Measurements from ENCODE around the gene DPYD.
"Not testable (repeated sequence)": the region's sequence is repeated elsewhere in the genome, so short reads cannot be mapped to it uniquely, and the experiment has no call there.

Gene DPYD

DNA sequence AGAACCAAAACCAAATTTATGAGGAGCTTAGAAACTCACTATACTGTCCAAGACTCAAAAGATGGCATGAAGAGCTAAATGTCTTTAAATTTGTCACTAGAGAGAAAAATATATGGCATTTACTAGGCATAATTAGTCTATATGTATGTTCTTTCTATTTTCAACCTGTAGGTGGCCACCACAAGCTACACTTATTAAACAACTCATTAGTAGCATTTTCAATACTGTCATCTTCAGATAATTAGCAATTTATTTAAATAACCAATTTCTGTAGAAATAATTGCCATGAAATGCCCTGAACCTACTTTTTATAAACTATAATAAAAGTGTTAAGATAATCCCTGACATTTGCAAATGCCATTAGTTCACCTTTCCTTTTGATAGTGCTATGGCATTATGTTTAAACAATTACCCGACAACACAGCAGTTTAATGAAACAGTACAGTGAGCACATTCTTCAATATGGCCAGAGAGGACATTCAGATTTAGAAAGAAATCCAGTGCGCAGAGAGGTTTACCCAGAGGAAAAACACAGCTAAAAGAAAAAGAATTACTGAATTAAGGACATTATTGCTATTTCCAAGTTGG, 676.8 kb downstream of the DPYD start:
- no peak overlapping the region for H3K27ac Mint-ChIP-seq
- H3K9me3 Mint-ChIP-seq = no peaks in the 10 kb centered on the region
- H3K36me3 Mint-ChIP-seq (ENCODE audit: low read depth) = no peaks in the 10 kb centered on the region
- H3K4me3 Mint-ChIP-seq = no peak overlapping the region
- DNase-seq (ENCODE audit: low spot score) = no peak
- H3K27me3 Mint-ChIP-seq (ENCODE audit: low read depth) = no peaks in the 10 kb centered on the region
- H3K4me1 Mint-ChIP-seq (ENCODE audit: low read depth) = no peaks in the 10 kb centered on the region

DNA sequence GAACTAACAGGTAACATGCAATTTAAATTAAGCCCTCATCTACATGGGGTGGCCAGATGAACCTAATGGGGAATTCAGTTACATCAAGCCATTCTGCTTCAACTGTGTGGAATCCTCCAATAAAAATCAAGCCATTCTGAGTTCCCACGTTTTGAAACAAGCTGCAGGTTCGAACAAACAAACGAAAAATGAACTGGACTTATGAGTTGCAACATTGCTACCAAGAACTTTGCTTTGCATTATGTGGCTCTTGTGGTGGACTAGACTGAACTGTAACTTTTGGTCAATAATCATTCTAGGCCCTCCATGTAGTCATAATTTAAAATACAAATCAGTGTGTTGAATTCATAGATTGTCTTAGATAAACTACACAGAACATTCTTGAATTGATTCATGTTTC, 682.0 kb downstream of the DPYD start:
- H3K9me3 Mint-ChIP-seq = no peaks in the 10 kb centered on the region

DNA sequence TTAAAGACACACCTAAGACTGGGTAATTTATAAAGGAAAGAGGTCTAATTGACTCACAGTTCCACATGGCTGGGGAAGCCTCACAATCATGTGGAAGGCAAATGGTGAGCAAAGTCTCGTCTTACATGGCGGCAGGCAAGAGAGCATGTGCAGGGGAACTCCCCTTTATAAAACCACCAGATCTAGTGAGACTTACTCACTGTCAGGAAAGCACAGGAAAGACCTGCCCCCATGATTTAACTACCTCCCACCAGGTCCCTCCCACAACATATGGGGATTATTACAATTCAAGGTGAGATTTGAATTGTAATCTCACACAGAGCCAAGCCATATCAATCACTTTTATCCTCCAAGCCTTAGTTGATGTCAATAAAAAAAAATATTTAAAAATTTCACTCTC, 689.5 kb downstream of the DPYD start:
- not testable (repeated sequence) for H3K9me3 Mint-ChIP-seq; H3K4me3 Mint-ChIP-seq; H3K4me1 Mint-ChIP-seq (ENCODE audit: low read depth); DNase-seq (ENCODE audit: low spot score); H3K27me3 Mint-ChIP-seq (ENCODE audit: low read depth); H3K27ac Mint-ChIP-seq
- peaks cover 12% of the 10 kb centered on the region for H3K36me3 Mint-ChIP-seq (ENCODE audit: low read depth)

More for the DNA sequence above, 682.0 kb downstream of the DPYD start:
- DNase-seq (ENCODE audit: low spot score) = no peak
- Mint-ChIP-seq H3K27me3 (ENCODE audit: low read depth) (no peaks in the 10 kb centered on the region), H3K4me3 (no peak overlapping the region), H3K4me1 (ENCODE audit: low read depth) (no peaks in the 10 kb centered on the region), H3K27ac (no peak overlapping the region), H3K36me3 (ENCODE audit: low read depth) (peaks cover 6% of the 10 kb centered on the region)

DNA sequence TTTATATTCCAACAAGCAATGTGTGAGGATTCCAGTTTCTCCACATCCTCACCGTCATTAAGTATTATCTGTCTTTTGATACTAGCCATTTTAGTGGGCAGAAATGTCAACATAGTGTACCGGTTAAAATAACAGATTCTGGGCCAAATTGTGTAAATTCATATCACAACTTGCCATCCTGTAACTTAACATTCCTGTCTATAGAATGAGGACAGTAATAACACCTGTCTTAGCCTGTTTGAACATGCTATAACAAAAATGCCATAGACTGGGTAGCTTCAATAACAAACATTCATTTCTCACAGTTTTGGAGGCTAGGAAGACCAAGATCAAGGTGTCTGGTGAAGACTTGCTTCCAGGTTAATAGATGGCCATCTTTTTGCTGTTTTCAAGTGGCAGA, 708.2 kb downstream of the DPYD start:
- Mint-ChIP-seq H3K4me3 (no peak overlapping the region), H3K4me1 (ENCODE audit: low read depth) (no peaks in the 10 kb centered on the region), H3K9me3 (no peaks in the 10 kb centered on the region), H3K36me3 (ENCODE audit: low read depth) (no peaks in the 10 kb centered on the region), H3K27ac (no peak overlapping the region), H3K27me3 (ENCODE audit: low read depth) (no peaks in the 10 kb centered on the region)
- no peak for DNase-seq (ENCODE audit: low spot score)

DNA sequence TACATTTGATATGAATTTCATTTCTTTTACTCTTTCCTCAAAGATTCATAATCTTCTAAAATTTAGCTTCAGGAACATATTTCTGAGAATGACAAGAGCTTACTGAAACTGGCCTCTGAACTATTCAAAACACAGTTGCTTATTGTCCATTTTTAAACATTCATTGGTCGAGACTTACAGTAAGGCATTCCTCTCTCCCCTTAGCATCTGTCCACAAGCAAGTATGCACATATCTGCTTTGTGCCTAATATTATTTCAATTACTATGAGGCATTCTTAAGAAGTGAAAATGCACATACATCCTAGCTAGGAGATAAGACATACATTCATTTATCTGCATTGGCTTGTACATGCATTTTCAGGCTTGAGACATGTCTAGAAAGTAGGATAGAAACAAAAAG, 710.5 kb downstream of the DPYD start:
- no peak for DNase-seq (ENCODE audit: low spot score)
- no peaks in the 10 kb centered on the region for H3K4me1 Mint-ChIP-seq (ENCODE audit: low read depth)
- no peaks in the 10 kb centered on the region for H3K9me3 Mint-ChIP-seq

DNA sequence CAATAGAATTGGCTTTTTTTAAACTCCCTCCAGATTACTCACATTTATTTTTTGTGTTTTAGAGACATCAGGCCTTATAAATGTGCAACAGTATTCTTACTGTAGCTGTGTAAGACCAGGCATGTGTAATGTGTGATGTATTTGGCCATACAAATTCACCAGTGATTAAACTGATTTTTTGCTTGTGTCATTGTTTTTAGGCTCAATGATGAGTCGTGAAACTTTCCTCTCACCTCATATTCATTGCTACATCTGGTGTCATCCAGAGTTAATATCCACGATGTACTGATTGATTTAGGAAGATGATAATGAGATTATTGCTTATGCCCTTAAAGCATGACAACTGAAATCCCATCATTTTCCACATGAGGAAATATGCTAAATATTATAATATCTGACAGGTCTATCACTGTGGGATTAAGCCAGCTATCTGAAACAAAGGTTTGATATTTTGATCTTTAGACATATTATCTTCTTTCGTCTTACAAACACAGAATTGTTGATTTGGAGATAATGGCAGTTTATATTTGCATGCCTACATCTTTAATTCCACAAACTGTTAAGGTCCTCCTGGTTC, 711.4 kb downstream of the DPYD start:
- no peak overlapping the region for H3K4me3 Mint-ChIP-seq
- H3K27ac Mint-ChIP-seq = no peak overlapping the region
- H3K9me3 Mint-ChIP-seq = no peaks in the 10 kb centered on the region
- DNase-seq (ENCODE audit: low spot score) = no peak
- no peaks in the 10 kb centered on the region for H3K27me3 Mint-ChIP-seq (ENCODE audit: low read depth)
- no peaks in the 10 kb centered on the region for H3K4me1 Mint-ChIP-seq (ENCODE audit: low read depth)
- no peaks in the 10 kb centered on the region for H3K36me3 Mint-ChIP-seq (ENCODE audit: low read depth)

More for the DNA sequence above, 710.5 kb downstream of the DPYD start:
- no peak overlapping the region for H3K4me3 Mint-ChIP-seq
- H3K27ac Mint-ChIP-seq = no peak overlapping the region
- H3K27me3 Mint-ChIP-seq (ENCODE audit: low read depth) = no peaks in the 10 kb centered on the region
- no peaks in the 10 kb centered on the region for H3K36me3 Mint-ChIP-seq (ENCODE audit: low read depth)

DNA sequence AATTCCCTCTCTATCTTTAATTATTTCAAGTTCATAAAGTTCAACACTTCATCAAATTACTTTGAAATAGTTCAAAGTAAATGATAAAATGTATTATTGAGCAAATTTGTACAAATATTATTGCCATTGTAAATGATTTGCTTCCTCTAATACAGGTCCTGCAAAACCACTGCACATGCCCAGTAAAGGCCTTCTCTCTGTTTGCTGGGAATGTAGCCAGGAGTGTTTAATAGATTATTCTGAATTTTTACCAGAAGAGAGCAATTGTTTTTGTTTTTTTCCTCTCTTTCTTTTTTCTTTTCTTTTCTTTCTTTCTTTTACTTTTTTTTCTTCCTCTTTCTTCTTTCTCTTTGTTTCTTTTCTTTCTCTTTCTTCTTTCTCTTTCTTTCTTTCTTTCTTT, 713.0 kb downstream of the DPYD start:
- no peak for DNase-seq (ENCODE audit: low spot score)
- Mint-ChIP-seq H3K4me1 (ENCODE audit: low read depth) (no peaks in the 10 kb centered on the region), H3K27me3 (ENCODE audit: low read depth) (no peaks in the 10 kb centered on the region), H3K9me3 (no peaks in the 10 kb centered on the region), H3K36me3 (ENCODE audit: low read depth) (no peaks in the 10 kb centered on the region), H3K27ac (peak overlapping the region; percentile 58), H3K4me3 (no peak overlapping the region)

DNA sequence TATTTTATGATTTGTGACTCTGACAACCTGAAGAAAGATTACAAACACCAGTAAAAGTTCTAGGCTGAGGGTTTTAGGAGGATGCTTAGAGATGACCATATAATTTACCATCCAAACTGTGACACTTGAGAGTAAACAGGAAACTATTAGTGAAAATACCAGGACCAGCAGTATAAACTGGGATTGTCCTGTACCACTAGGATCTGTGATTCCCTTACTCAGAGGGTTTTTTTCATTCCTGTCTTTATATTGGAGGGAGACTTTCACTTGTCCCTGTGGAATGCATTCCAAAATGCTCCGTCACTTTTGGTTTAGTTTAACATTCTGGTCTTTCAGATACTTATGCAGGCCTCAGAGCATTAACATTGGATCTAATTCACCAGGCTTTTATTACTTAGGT, 716.4 kb downstream of the DPYD start:
- no peak overlapping the region for H3K4me3 Mint-ChIP-seq
- no peak overlapping the region for H3K27ac Mint-ChIP-seq
- H3K9me3 Mint-ChIP-seq = no peaks in the 10 kb centered on the region
- H3K36me3 Mint-ChIP-seq (ENCODE audit: low read depth) = no peaks in the 10 kb centered on the region
- H3K27me3 Mint-ChIP-seq (ENCODE audit: low read depth) = no peaks in the 10 kb centered on the region
- no peak for DNase-seq (ENCODE audit: low spot score)
- H3K4me1 Mint-ChIP-seq (ENCODE audit: low read depth) = no peaks in the 10 kb centered on the region

DNA sequence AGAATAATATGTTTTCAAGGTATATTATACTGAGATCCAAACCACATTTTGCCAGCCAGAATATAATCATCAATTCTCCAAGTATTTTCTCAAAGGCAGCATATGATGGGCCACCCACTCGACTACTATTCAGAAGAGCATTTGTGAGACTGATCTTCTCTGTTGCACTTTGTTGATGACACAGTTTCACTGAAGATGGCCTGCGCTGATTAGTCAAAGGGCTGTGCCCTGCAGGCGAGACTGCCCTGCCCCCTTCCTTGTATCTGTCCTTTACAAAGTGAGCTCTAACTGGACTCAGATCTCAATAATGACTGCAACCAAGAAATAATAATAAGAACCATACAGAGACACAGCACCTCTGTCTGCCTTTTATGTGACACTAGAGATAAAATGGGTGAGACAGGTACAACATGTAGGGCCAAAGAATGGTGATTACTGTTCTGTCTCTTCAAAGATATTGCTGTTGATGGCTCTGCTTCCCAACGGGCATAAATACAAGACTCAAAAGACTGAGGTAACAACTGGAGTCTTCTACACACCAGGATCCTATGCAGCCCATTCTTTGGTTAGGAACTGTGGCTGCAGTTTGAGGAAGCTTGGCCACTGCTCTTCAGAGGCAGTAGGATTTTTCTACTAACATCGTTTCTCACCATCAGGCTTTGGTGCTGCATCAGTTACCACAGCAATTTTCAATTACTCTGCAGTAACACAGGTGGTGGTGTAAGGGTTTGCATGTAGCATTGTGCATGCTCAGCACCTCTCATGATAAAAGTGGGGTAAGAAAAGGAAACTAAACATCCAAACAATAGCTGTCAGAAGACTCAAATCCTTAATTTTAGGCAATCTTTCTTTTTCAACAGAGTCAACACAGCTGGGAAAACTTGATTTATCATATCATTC, 718.1 kb downstream of the DPYD start:
- H3K4me1 Mint-ChIP-seq (ENCODE audit: low read depth) = no peaks in the 10 kb centered on the region
- no peak overlapping the region for H3K4me3 Mint-ChIP-seq
- no peak overlapping the region for H3K27ac Mint-ChIP-seq
- H3K9me3 Mint-ChIP-seq = no peaks in the 10 kb centered on the region
- H3K36me3 Mint-ChIP-seq (ENCODE audit: low read depth) = no peaks in the 10 kb centered on the region
- no peaks in the 10 kb centered on the region for H3K27me3 Mint-ChIP-seq (ENCODE audit: low read depth)
- no peak for DNase-seq (ENCODE audit: low spot score)

DNA sequence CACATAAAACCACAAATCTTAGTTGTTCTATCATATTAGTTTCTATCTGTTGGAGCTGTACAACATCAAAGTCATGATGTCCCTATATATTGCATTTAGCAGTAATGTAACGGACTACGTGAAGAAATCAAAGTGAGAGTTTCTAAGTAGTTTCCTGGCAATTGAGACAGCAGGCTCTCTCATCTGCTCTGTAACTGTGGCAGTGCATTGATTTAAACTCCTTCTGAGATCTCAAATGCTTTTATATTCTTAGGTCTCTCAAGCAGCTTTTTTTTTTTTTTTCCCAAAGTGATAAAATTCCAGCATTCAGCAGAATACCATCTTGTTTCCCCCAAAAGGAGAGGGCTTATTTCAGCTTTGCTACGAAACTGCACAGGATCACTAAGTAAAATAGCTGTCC, 719.2 kb downstream of the DPYD start:
- Mint-ChIP-seq H3K36me3 (ENCODE audit: low read depth) (no peaks in the 10 kb centered on the region), H3K9me3 (no peaks in the 10 kb centered on the region), H3K27me3 (ENCODE audit: low read depth) (no peaks in the 10 kb centered on the region), H3K4me3 (no peak overlapping the region), H3K27ac (no peak overlapping the region), H3K4me1 (ENCODE audit: low read depth) (no peaks in the 10 kb centered on the region)
- no peak for DNase-seq (ENCODE audit: low spot score)

DNA sequence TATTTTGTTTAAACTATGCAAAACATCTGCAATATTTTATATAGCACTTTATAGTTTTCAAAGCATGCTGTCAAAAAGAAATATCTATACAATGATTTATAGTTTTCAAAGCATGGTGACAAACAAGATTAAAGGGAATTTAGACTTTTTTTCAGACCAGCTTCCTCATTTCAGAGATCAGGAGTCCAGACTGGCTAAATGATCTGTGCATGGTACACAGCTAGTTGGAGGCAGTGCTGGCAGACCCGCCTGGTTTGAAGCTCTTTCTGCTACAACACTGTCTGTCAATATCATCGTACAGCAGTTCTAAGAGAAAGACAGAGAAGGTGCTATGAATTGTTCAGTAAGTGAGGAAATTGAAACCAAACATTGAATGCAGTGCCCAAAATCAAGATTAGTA, 720.2 kb downstream of the DPYD start:
- no peaks in the 10 kb centered on the region for H3K36me3 Mint-ChIP-seq (ENCODE audit: low read depth)
- H3K27me3 Mint-ChIP-seq (ENCODE audit: low read depth) = no peaks in the 10 kb centered on the region

DNA sequence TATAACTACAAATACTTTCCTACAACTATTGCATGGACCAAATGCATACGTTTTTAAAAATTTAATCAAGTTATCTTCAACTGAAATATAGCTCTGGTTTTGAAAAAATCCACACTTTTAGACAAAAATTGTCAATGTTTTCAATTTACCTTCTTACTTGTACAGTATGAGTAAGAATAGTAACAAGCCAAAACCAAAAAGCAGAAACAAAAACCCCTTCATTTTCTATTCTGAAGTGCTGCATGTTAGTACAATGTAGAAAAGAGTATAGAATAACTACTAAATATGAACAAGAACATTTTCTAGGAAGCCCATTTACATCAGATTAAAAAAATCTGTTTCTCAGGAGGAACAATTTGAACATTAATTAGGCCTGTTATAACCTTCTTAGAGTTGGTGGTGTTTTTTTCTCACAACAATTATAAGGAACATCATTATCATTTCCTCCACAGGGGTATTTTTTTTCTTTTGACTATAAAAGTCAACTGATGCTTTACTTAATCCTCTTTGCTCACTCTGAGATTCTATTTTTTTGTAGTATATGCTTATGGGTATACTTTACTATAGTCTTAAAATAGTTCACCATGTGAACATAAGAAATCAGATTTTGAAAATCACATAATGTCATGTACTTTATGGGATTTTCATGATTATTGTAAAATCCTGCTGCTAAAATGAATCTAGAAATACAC, 723.9 kb downstream of the DPYD start:
- Mint-ChIP-seq H3K4me1 (ENCODE audit: low read depth) (peaks cover 3% of the 10 kb centered on the region), H3K36me3 (ENCODE audit: low read depth) (peaks cover 2% of the 10 kb centered on the region), H3K27me3 (ENCODE audit: low read depth) (no peaks in the 10 kb centered on the region), H3K4me3 (no peak overlapping the region), H3K27ac (no peak overlapping the region), H3K9me3 (no peaks in the 10 kb centered on the region)
- no peak for DNase-seq (ENCODE audit: low spot score)

More for the DNA sequence above, 720.2 kb downstream of the DPYD start:
- H3K9me3 Mint-ChIP-seq = no peaks in the 10 kb centered on the region
- no peak overlapping the region for H3K4me3 Mint-ChIP-seq
- peaks cover 2% of the 10 kb centered on the region for H3K4me1 Mint-ChIP-seq (ENCODE audit: low read depth)
- H3K27ac Mint-ChIP-seq = no peak overlapping the region
- DNase-seq (ENCODE audit: low spot score) = no peak

DNA sequence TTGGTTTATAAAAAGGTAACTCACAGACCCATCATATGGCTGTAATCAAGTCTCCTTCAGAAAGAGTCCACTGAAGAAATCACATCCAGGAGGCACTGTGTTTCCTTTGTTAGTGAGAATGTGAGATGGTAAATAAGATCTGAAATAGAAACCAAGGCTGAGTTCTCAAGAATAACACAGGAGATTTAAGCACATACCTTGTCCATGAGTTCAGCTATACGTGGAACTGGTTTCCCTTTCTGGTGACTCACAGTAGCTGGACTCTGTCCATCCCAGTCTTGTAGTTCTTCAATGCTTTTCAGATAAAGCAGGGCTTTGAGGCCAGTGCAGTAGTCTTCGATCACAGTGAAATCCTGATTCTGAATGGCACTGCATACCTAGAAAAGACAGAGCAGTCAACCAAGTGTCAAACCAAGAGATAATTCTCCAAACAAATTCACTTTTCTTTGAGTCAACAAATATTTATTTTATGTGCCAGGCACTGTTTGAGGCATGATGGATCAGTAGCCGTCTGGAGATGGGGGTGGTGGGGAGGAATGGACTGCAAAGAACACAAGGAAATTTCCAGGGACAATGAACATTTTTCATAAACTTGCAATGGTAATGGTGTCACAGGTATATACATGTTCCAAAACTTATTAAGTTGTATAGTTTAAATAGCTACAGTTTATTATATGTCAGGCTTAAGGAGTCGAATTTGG, 727.8 kb downstream of the DPYD start:
- DNase-seq (ENCODE audit: low spot score) = no peak
- Mint-ChIP-seq H3K4me3 (no peak overlapping the region), H3K27me3 (ENCODE audit: low read depth) (no peaks in the 10 kb centered on the region), H3K27ac (no peak overlapping the region), H3K4me1 (ENCODE audit: low read depth) (peaks cover 3% of the 10 kb centered on the region), H3K36me3 (ENCODE audit: low read depth) (peaks cover 2% of the 10 kb centered on the region), H3K9me3 (no peaks in the 10 kb centered on the region)

Data from T-helper 2 cell treated with Interferon-gamma antibody and Interleukin-4, amounts not matched to agents 5 μg/mL and 100 μg/mL, for 36 hours (primary cell).